GM23338 (cell line): ENCODE data around the gene CPNE6. TPM values are rescaled to one million over a fixed set of nuclear protein-coding genes. Genes with fewer than 3 reads are reported as not detected.

Experiments used
- ATAC-seq: fragments of 200-7000 bp; cut with Tn5 transposase; 3 replicates; pipeline ENCODE4 v1.9.1; 2020
- DNase-seq: peaks from one replicate; pipeline ENCODE4 v3.0.0-alpha.2; 2015; ENCODE audit warnings: low spot score
- H2AFZ ChIP-seq: fragments of 200-600 bp; sonication (generic); 2 replicates; pipeline ENCODE4 v1.8.0; 2016; ENCODE audit warnings: antibody characterized with exemption, mild to moderate bottlenecking, moderate library complexity
- H3F3A ChIP-seq: fragments of 200-600 bp; sonication (generic); replicated peaks from 2 replicates; pipeline ENCODE4 v1.8.0; 2017; ENCODE audit warnings: antibody characterized with exemption, mixed run types, low read depth
- H3K27ac ChIP-seq: fragments of 200-600 bp; sonication (generic); 2 replicates; pipeline ENCODE4 v1.6.1; 2016; ENCODE audit warnings: low read depth
- H3K27me3 ChIP-seq: fragments of 200-600 bp; sonication (generic); 2 replicates; pipeline ENCODE4 v1.8.0; 2016; ENCODE audit warnings: mild to moderate bottlenecking, mixed run types, moderate library complexity; ENCODE audit not compliant: insufficient read depth
- H3K36me3 ChIP-seq: fragments of 200-600 bp; sonication (generic); 2 replicates; pipeline ENCODE4 v1.8.0; 2016; ENCODE audit warnings: mild to moderate bottlenecking; ENCODE audit not compliant: insufficient read depth
- H3K4me1 ChIP-seq: fragments of 200-600 bp; sonication (generic); 2 replicates; pipeline ENCODE4 v1.8.0; 2016; ENCODE audit warnings: mild to moderate bottlenecking, moderate library complexity; ENCODE audit not compliant: insufficient read depth
- H3K4me2 ChIP-seq: fragments of 200-600 bp; sonication (generic); 2 replicates; pipeline ENCODE4 v1.7.1; 2017; ENCODE audit warnings: mixed run types
- H3K4me3 ChIP-seq: fragments of 200-600 bp; sonication (generic); 2 replicates; pipeline ENCODE4 v1.6.1; 2016; ENCODE audit warnings: mixed run types
- H3K79me2 ChIP-seq: fragments of 200-600 bp; sonication (generic); replicated peaks from 2 replicates; pipeline ENCODE4 v1.8.0; 2017; ENCODE audit warnings: mild to moderate bottlenecking; ENCODE audit not compliant: insufficient read depth
- H3K9me2 ChIP-seq: fragments of 200-600 bp; sonication (generic); 2 replicates; pipeline ENCODE4 v1.8.0; 2017; ENCODE audit not compliant: insufficient read depth
- H4K20me1 ChIP-seq: fragments of 200-600 bp; sonication (generic); replicated peaks from 2 replicates; pipeline ENCODE4 v1.8.0; 2017; ENCODE audit warnings: mild to moderate bottlenecking; ENCODE audit not compliant: insufficient read depth
- H3K27ac Mint-ChIP-seq: 2 replicates; pipeline ENCODE4 v1.8.0; 2020; ENCODE audit warnings: inconsistent platforms, mild to moderate bottlenecking, moderate library complexity, mixed read lengths
- H3K27me3 Mint-ChIP-seq: 3 replicates; pipeline ENCODE4 v1.8.0; 2022; ENCODE audit warnings: low read depth, mild to moderate bottlenecking, moderate library complexity, mixed read lengths, inconsistent platforms; ENCODE audit not compliant: insufficient read depth, poor library complexity
- H3K36me3 Mint-ChIP-seq: 3 replicates; pipeline ENCODE4 v1.8.0; 2021; ENCODE audit warnings: low read depth, mild to moderate bottlenecking, inconsistent platforms, moderate library complexity, mixed read lengths
- H3K4me1 Mint-ChIP-seq: 3 replicates; pipeline ENCODE4 v1.8.0; 2020; ENCODE audit warnings: mild to moderate bottlenecking, inconsistent platforms, mixed read lengths
- H3K4me3 Mint-ChIP-seq: 3 replicates; pipeline ENCODE4 v1.8.0; 2021; ENCODE audit warnings: moderate library complexity, mild to moderate bottlenecking, inconsistent platforms, mixed read lengths
- H3K9me3 Mint-ChIP-seq: 3 replicates; pipeline ENCODE4 v1.8.0; 2020; ENCODE audit warnings: moderate library complexity, mild to moderate bottlenecking, inconsistent platforms, mixed read lengths
- CREB1 ChIP-seq: fragments of 250-450 bp; sonication (Bioruptor Pico); IDR thresholded peaks from 2 replicates; pipeline ENCODE4 v1.5.0; 2020; ENCODE audit warnings: low read depth, mild to moderate bottlenecking, moderate library complexity
- EZH2 ChIP-seq: fragments of 200-600 bp; sonication (generic); IDR thresholded peaks from one replicate; pipeline ENCODE4 v1.8.0; 2017; ENCODE audit warnings: antibody characterized with exemption, mild to moderate bottlenecking, low read depth; ENCODE audit not compliant: unreplicated experiment
- EZH2phosphoT487 ChIP-seq: fragments of 200-600 bp; sonication (generic); IDR thresholded peaks from one replicate; pipeline ENCODE4 v1.8.1; 2018; ENCODE audit warnings: antibody characterized with exemption; ENCODE audit not compliant: unreplicated experiment
- JUNB ChIP-seq: IDR thresholded peaks from one replicate; pipeline ENCODE4 v1.6.1; 2016; ENCODE audit warnings: antibody characterized with exemption; ENCODE audit not compliant: unreplicated experiment
- NANOG ChIP-seq: IDR thresholded peaks from 2 replicates; pipeline ENCODE4 v1.6.1; 2016; ENCODE audit warnings: antibody characterized with exemption, borderline replicate concordance
- ZNF114 ChIP-seq: fragments of 250-450 bp; sonication (Bioruptor Pico); IDR thresholded peaks from 2 replicates; pipeline ENCODE4 v1.5.0; 2020; ENCODE audit warnings: mild to moderate bottlenecking, moderate library complexity
- polyA plus RNA-seq: library from polyadenylated mRNA; unstranded; fragments of >200 nt; fragmentation: Nextera tagmentation; extraction: Ambion mirVana; gene quantifications from 2 replicates; pipeline ENCODE4 v1.2.1, GENCODE V29; 2016
- total RNA-seq: library from RNA; depleted of rRNA; stranded (reverse); fragments of >200 nt; shearing (Covaris generic); gene quantifications from 2 replicates; pipeline ENCODE4 v1.2.3, GENCODE V29; 2014
- TF ChIP-seq, protein P1 (sequence below): fragments of 250-450 bp; sonication (Bioruptor Pico); IDR thresholded peaks from 2 replicates; pipeline ENCODE4 v1.5.0; 2020; ENCODE audit warnings: mild to moderate bottlenecking, moderate library complexity
- TF ChIP-seq, protein P2 (sequence below): IDR thresholded peaks from 2 replicates; pipeline ENCODE4 v1.6.1; 2016; ENCODE audit warnings: antibody characterized with exemption

CPNE6 gene
- total and polyA plus RNA-seq, 2 experiments from 2014 or later = 0.16 TPM; not detected in 1

DNA sequence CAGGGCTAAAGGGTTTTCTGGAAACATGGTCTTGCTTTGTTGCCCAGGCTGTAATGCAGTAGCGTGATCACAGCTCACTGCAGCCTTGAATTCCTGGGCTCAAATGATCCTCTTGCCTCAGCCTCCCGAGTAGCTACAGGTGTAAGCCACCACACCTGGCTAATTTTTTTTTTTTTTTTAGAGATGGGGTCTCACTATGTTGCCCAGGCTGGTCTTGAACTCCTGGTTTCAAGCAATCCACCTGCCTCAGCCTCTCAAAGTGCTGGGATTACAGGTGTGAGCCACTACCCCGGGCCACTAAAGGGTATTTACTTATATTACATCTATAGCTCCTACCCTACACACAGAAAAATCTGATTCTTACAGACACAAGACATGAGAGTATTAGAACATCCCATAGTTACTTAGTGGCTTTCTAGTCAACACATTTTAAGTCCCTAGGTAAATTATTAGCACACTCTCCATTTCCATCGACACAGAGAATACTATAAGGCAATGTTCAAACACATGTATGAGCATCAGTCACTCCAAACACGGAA, 37.0 kb downstream of the CPNE6 start (continued):
- TF ChIP-seq, protein P1, sequence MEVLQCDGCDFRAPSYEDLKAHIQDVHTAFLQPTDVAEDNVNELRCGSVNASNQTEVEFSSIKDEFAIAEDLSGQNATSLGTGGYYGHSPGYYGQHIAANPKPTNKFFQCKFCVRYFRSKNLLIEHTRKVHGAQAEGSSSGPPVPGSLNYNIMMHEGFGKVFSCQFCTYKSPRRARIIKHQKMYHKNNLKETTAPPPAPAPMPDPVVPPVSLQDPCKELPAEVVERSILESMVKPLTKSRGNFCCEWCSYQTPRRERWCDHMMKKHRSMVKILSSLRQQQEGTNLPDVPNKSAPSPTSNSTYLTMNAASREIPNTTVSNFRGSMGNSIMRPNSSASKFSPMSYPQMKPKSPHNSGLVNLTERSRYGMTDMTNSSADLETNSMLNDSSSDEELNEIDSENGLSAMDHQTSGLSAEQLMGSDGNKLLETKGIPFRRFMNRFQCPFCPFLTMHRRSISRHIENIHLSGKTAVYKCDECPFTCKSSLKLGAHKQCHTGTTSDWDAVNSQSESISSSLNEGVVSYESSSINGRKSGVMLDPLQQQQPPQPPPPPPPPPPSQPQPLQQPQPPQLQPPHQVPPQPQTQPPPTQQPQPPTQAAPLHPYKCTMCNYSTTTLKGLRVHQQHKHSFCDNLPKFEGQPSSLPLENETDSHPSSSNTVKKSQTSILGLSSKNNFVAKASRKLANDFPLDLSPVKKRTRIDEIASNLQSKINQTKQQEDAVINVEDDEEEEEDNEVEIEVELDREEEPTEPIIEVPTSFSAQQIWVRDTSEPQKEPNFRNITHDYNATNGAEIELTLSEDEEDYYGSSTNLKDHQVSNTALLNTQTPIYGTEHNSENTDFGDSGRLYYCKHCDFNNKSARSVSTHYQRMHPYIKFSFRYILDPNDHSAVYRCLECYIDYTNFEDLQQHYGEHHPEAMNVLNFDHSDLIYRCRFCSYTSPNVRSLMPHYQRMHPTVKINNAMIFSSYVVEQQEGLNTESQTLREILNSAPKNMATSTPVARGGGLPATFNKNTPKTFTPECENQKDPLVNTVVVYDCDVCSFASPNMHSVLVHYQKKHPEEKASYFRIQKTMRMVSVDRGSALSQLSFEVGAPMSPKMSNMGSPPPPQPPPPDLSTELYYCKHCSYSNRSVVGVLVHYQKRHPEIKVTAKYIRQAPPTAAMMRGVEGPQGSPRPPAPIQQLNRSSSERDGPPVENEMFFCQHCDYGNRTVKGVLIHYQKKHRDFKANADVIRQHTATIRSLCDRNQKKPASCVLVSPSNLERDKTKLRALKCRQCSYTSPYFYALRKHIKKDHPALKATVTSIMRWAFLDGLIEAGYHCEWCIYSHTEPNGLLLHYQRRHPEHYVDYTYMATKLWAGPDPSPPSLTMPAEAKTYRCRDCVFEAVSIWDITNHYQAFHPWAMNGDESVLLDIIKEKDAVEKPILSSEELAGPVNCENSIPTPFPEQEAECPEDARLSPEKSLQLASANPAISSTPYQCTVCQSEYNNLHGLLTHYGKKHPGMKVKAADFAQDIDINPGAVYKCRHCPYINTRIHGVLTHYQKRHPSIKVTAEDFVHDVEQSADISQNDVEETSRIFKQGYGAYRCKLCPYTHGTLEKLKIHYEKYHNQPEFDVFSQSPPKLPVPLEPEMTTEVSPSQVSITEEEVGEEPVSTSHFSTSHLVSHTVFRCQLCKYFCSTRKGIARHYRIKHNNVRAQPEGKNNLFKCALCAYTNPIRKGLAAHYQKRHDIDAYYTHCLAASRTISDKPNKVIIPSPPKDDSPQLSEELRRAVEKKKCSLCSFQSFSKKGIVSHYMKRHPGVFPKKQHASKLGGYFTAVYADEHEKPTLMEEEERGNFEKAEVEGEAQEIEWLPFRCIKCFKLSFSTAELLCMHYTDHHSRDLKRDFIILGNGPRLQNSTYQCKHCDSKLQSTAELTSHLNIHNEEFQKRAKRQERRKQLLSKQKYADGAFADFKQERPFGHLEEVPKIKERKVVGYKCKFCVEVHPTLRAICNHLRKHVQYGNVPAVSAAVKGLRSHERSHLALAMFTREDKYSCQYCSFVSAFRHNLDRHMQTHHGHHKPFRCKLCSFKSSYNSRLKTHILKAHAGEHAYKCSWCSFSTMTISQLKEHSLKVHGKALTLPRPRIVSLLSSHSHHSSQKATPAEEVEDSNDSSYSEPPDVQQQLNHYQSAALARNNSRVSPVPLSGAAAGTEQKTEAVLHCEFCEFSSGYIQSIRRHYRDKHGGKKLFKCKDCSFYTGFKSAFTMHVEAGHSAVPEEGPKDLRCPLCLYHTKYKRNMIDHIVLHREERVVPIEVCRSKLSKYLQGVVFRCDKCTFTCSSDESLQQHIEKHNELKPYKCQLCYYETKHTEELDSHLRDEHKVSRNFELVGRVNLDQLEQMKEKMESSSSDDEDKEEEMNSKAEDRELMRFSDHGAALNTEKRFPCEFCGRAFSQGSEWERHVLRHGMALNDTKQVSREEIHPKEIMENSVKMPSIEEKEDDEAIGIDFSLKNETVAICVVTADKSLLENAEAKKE (CRISPR knock-in tag) = no peak
- TF ChIP-seq ZNF114 (no peak), EZH2 (no peak), CREB1 (no peak), NANOG (no peak), JUNB (no peak)
- TF ChIP-seq, protein P2, sequence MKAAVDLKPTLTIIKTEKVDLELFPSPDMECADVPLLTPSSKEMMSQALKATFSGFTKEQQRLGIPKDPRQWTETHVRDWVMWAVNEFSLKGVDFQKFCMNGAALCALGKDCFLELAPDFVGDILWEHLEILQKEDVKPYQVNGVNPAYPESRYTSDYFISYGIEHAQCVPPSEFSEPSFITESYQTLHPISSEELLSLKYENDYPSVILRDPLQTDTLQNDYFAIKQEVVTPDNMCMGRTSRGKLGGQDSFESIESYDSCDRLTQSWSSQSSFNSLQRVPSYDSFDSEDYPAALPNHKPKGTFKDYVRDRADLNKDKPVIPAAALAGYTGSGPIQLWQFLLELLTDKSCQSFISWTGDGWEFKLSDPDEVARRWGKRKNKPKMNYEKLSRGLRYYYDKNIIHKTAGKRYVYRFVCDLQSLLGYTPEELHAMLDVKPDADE = no peak

DNA sequence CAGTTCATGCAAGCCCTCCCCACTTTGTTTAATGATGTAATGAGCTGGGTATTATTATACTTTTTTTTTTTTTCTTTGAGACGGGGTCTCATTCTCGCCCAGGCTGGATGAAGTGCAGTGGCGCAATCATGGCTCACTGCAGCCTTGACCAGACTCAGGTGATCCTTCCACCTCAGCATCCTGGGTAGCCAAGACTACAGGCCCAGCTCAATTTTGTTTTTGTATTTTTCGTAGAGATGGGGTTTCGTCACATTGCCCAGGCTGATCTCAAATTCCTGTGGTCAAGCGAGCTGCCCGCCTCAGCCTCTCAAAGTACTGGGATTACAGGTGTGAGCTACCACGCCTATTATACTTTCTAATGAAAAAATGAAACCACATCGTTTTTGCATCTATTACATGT, 38.7 kb downstream of the CPNE6 start:
- H3K27me3 ChIP-seq = no peaks in the 10 kb centered on the region
- peaks cover 3% of the 10 kb centered on the region; the same call in 2 of the 3 replicates for H3K4me1 Mint-ChIP-seq
- TF ChIP-seq ZNF114 (no peak), NANOG (no peak), CREB1 (no peak), EZH2 (no peak), EZH2phosphoT487 (no peak)
- TF ChIP-seq, protein P2 = no peak
- H3K27ac ChIP-seq = no peak overlapping the region
- H3K27me3 Mint-ChIP-seq = peaks cover 16% of the 10 kb centered on the region
- H3K4me3 Mint-ChIP-seq = no peak overlapping the region
- no peak overlapping the region for H2AFZ ChIP-seq
- H4K20me1 ChIP-seq = no peaks in the 10 kb centered on the region
- no peak for DNase-seq
- H3K27ac Mint-ChIP-seq = no peak overlapping the region
- peaks cover 6% of the 10 kb centered on the region; the same call in 2 of the 3 replicates for H3K36me3 Mint-ChIP-seq
- H3K9me3 Mint-ChIP-seq = peaks cover 3% of the 10 kb centered on the region; the same call in 1 of the 3 replicates
- no peaks in the 10 kb centered on the region for H3K36me3 ChIP-seq
- ATAC-seq = no peak
- no peaks in the 10 kb centered on the region for H3K4me1 ChIP-seq
- no peaks in the 10 kb centered on the region for H3K9me2 ChIP-seq
- H3K4me2 ChIP-seq = no peak overlapping the region
- no peak overlapping the region for H3K4me3 ChIP-seq
- H3K79me2 ChIP-seq = no peaks in the 10 kb centered on the region
- peaks cover 6% of the 10 kb centered on the region; the same call in 1 of the 2 replicates for H3F3A ChIP-seq
